Fibroblast of villous mesenchyme (primary cell): ENCODE measurements around the gene TNNC1. TPM values are rescaled to one million over a fixed set of nuclear protein-coding genes. Genes with fewer than 3 reads are reported as not detected.

ENCODE experiments used
- DNase-seq: peaks from one replicate; pipeline ENCODE4 v3.0.0-alpha.2; 2010; ENCODE audit warnings: low read depth
- H3K4me3 ChIP-seq: 2 replicates; pipeline ENCODE4 v1.5.1; 2011; ENCODE audit warnings: low read depth, mild to moderate bottlenecking, low read length
- total RNA-seq: library from RNA; depleted of rRNA; stranded (reverse); fragments of >200 nt; gene quantifications from 2 replicates; pipeline ENCODE4 v1.2.3, GENCODE V29; 2012
- TF ChIP-seq, protein P1 (sequence below): IDR thresholded peaks from 2 replicates; pipeline ENCODE4 v1.5.1; 2012; ENCODE audit warnings: low read depth, mild to moderate bottlenecking, low read length; ENCODE audit not compliant: insufficient read depth

The TNNC1 gene
- total RNA-seq, 1 donor = 1.3 TPM

DNA sequence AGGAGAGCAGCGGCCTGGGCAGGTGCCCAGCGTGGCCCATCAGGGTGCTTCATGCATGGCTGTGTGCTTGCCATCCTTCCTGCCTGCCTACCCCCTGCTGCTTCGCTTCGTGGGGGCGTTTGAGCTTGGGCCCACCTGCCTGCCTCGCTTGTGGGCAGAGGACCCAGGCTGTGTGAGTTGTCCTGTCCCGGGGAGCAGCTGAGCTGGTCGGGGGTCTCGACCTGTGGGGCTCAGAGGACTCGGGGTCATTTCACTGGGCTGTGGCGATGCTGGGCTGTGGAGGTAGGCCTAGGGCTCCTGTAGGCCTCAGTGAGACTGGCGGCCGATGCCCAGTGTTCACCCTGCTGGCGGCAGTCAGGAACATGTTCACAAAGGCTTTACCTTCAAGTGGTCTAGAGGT lies 29.2 kb upstream of the TNNC1 start:
- TF ChIP-seq, protein P1, sequence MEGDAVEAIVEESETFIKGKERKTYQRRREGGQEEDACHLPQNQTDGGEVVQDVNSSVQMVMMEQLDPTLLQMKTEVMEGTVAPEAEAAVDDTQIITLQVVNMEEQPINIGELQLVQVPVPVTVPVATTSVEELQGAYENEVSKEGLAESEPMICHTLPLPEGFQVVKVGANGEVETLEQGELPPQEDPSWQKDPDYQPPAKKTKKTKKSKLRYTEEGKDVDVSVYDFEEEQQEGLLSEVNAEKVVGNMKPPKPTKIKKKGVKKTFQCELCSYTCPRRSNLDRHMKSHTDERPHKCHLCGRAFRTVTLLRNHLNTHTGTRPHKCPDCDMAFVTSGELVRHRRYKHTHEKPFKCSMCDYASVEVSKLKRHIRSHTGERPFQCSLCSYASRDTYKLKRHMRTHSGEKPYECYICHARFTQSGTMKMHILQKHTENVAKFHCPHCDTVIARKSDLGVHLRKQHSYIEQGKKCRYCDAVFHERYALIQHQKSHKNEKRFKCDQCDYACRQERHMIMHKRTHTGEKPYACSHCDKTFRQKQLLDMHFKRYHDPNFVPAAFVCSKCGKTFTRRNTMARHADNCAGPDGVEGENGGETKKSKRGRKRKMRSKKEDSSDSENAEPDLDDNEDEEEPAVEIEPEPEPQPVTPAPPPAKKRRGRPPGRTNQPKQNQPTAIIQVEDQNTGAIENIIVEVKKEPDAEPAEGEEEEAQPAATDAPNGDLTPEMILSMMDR = no peak
- no peak overlapping the region for H3K4me3 ChIP-seq
- DNase-seq = no peak

DNA sequence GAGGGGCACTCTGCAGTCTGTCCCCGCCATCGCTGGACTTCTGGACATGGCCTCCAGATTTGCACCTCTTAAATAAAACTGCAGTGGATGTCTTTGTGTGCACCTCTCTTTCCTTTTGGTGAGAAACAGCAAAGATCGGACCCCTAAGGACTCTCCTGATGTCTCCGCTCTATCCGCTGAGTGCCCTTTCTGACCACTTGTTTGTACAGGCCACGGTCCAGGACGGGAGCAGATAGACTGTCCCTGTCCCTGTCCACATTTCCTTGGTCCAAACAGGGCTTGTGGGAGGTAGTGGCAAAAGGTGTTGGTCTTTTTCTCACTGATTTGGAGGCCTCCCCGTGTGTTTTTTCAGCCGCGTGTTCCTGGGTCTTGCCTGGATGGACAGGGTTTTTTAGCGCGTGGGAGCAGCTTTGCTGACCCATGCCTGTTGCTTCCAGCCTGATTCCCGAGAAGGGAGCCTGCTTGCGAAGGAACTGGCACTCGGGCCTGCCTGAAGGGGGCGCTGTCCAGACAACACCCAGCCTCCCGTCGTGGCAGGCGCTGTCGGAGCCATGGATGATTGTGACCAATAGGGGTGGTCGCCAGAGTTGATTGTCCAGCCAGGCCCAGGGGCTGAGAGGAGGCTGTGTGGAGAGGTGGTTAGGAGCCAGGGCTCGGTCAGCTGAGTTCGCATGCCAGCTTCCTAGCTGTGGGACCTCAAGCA lies 28.1 kb upstream of the TNNC1 start:
- peak; percentile 30 for DNase-seq
- no peak overlapping the region for H3K4me3 ChIP-seq
- TF ChIP-seq, protein P1 = peak; percentile 50

DNA sequence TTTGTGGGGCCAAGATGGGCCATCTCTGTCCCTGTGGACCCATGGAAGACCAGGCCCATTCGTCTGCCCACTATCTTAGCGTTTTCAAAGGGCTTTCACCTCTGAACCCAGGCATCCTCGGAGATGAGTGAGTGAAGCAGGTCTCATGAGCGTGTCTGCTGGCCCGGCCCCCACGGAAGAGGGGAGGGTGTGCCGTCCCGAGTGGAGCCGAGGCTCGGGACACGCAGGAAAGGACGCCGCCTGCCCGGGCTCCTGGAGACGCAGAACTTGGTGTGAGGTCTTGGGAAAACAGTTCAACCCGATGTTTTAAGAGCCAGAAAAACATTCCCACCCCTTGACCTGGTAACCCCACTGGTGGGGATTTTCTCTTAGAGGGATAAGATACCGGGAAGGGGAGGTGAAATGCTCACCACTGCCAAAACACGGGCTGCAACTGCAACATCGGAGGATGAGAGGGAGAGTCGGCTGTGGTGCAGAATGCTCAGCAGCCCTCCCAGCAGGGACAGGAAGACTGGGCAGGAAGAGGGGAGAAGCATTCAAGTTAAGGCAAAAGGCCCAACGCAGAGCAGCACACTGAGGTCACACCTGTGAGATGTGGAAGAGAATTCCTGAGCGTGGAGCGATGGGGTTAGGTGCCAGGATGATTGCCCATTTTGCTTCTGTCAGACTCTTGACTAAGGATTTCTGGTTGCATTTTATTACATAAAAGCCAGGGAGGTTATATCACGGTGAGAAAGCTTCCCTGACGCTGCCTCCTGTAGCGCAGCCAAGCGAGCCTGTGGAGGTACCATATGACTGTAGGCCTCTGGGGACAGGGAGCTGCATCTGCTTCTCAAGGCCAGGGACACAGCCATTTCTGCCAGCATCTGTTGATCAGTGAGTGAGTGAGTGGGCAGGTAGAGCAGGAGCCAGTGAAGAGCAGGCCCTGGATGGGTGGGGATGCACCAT lies 27.2 kb upstream of the TNNC1 start:
- TF ChIP-seq, protein P1 = no peak
- no peak overlapping the region for H3K4me3 ChIP-seq
- no peak for DNase-seq

DNA sequence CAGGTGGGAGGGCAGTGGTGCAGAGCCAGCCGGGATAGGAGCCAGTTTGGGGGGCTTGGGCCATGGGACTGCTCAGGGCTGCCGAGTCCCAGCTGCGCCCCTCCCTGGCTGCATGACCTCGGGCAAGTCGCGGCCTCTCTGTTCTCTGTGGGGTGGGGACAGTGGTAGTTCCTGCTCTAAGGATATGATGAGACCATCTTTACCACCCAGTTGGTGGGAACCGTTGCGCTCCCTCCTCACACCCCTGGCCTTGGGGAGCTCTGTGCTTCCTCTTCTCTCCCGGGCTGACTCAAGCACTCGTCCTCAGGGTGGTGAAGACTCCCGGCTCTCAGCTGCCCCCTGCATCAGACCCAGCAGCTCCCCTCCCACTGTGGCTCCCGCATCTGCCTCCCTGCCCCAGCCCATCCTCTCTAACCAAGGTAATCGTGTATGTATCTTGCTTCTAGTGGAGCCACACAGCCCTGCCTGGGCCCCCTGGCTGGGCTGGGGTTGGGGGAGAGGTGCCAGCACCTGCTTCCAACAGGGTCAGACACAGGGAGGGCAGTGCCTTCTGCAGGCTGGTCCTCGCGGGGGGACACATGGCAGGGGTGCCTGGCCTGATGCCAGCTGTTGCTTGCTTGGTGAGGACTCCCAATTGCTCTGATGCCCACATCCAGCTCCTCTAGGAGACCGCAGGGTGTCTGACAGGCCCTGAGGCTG lies 26.2 kb upstream of the TNNC1 start:
- H3K4me3 ChIP-seq = no peak overlapping the region
- no peak for DNase-seq
- TF ChIP-seq, protein P1 = no peak

DNA sequence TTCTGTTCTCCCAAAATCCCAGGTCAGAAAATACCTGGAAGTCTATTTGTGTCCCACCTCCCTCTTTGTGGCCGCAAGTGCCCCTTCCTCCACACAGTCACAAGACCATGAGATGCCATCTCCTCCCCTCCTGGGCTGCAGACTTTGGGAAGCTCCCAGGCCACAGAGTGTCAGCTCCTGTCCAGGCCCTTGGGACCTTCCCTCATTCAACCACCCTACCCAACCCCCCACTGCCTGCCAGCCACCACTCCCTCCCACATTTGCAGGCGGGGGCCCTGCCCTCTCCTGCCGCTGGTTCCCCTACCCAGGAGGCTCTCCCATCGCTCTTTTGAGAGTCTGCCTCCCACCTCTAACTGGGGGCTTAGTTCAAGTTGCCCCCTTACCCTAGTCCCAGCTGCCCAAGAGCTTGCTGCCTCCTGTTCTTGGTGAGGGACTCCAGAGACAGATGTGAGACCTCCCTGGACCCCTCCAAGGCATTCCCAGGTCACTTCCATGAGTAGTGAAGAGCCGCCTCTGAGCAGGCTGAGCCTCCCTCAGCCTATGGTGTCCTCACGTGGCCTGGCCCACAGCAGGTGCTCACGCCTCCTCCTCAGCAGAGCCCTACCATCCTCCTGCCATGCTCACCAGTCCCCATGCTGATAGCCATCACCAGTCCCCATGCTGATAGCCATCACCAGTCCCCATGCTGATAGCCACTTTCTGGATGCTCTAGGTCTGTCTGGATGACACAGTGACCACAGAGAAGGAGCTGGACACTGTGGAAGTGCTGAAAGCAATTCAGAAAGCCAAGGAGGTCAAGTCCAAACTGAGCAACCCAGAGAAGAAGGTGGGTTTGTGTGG lies 25.4 kb upstream of the TNNC1 start:
- DNase-seq = no peak
- no peak overlapping the region for H3K4me3 ChIP-seq
- TF ChIP-seq, protein P1 = no peak

DNA sequence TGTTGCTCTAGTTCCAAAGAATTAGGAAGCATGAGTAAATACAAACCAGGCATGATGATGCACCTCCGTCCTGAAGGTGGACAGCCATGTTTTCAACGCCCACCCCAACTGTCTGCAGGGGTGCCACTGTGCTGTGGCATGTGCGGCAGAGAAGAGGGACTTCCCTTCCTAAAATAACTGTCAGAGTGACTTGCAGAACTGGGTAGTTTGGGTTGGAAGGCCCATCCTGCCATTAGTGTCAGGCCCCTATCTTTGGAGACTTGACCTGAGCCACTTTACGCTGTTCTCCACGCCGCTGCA lies 23.9 kb upstream of the TNNC1 start:
- H3K4me3 ChIP-seq = no peak overlapping the region
- TF ChIP-seq, protein P1 = no peak
- no peak for DNase-seq
